NCI-H774 (cell line): ENCODE results near the gene SRPRA.
"Not testable (repeated sequence)": the region's sequence is repeated elsewhere in the genome, so short reads cannot be mapped to it uniquely, and the experiment has no call there.

Experiments
- DNase-seq: peaks from one replicate; lab custom pipeline; 2025; lab: John Stamatoyannopoulos, UW

SRPRA gene

GRCh38 chr11:126268708-126269579, at the start of gene SRPRA, which contains the start of gene FOXRED1:
Gene SRPRA (minus strand): TSS chr11:126268895. CDS start chr11:126268804, 91 bp downstream.
Gene FOXRED1 (plus strand): TSS chr11:126269154. CDS start chr11:126269207, 53 bp downstream.
- DNase-seq = peak; percentile 100

GRCh38 chr11:126317756-126318573, 49.3 kb upstream of the SRPRA start:
- DNase-seq = no peak

GRCh38 chr11:126317432-126317755, 48.7 kb upstream of the SRPRA start:
- DNase-seq = no peak

- DNase-seq = no peak
Observed at GRCh38 chr11:126313826-126314225, 45.1 kb upstream of the SRPRA start.

- DNase-seq = no peak
Observed at GRCh38 chr11:126312961-126313360, 44.3 kb upstream of the SRPRA start.

GRCh38 chr11:126311401-126312291, 43.0 kb upstream of the SRPRA start:
- no peak for DNase-seq

- DNase-seq = no peak
Observed at GRCh38 chr11:126310992-126311310, 42.3 kb upstream of the SRPRA start.

- DNase-seq = peak; percentile 27
Observed at GRCh38 chr11:126310200-126310991, 41.7 kb upstream of the SRPRA start.

- not testable (repeated sequence) for DNase-seq
Observed at GRCh38 chr11:126308771-126309170, 40.1 kb upstream of the SRPRA start.

GRCh38 chr11:126308271-126308671, 39.6 kb upstream of the SRPRA start:
- no peak for DNase-seq

- DNase-seq = no peak
Observed at GRCh38 chr11:126307706-126308105, 39.0 kb upstream of the SRPRA start.

GRCh38 chr11:126305699-126306098, 37.0 kb upstream of the SRPRA start:
- DNase-seq = no peak

- DNase-seq = no peak
Observed at GRCh38 chr11:126304457-126305075, 35.9 kb upstream of the SRPRA start.

- DNase-seq = peak; percentile 94
Observed at GRCh38 chr11:126303623-126304456, 35.1 kb upstream of the SRPRA start, which contains the start of gene DCPS. Gene DCPS (plus strand): TSS chr11:126304060. CDS start chr11:126304081, 21 bp downstream.

GRCh38 chr11:126297004-126297403, 28.3 kb upstream of the SRPRA start:
- no peak for DNase-seq

GRCh38 chr11:126293726-126294125, 25.0 kb upstream of the SRPRA start:
- DNase-seq = no peak

- DNase-seq = no peak
Observed at GRCh38 chr11:126290887-126291286, 22.2 kb upstream of the SRPRA start.

GRCh38 chr11:126288237-126288636, 19.5 kb upstream of the SRPRA start:
- no peak for DNase-seq

GRCh38 chr11:126284829-126285228, 16.1 kb upstream of the SRPRA start:
- peak; percentile 72 for DNase-seq
